OCI-LY7 (cell line): ENCODE measurements around the gene LINC01488.

Experiments
- CTCF ChIP-seq: fragments of 200-600 bp; sonication (generic); conservative IDR thresholded peaks from 2 replicates; pipeline ENCODE4 v1.5.1; 2014; ENCODE audit warnings: mild to moderate bottlenecking, antibody characterized with exemption, low read length, moderate library complexity, mixed read lengths
- EZH2phosphoT487 ChIP-seq: fragments of 200-600 bp; sonication (generic); IDR thresholded peaks from 2 replicates; pipeline ENCODE4 v1.6.1; 2018; ENCODE audit warnings: low read depth, borderline replicate concordance, mild to moderate bottlenecking, mixed run types, antibody characterized with exemption, low read length, moderate library complexity, mixed read lengths

DNA sequence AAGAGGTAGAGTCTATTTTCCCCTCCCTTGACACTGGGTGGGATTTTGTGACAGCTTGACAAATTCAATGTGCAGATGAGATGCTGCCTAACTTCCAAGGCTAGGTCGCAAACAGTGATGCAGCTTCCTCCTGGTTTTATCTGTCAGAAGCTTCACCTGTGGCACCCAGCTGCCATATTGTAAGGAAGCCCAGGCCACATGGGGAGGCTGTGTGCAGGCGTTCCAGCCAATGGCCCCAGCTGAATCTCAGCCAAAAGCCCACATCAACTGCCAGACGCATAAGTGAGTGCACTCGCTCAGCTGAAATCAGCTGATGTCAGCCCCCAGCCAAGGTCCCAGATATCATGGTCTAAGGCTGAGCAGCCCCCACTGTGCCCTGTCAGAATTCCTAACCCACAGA, 24.8 kb upstream of the LINC01488 start:
- TF ChIP-seq CTCF (no peak), EZH2phosphoT487 (no peak)
